ENCODE results near the gene P2RY8.
"Not testable (repeated sequence)": the region's sequence is repeated elsewhere in the genome, so short reads cannot be mapped to it uniquely, and the experiment has no call there.

P2RY8 gene

GRCh38 chrX:1442016-1442665, 94.8 kb downstream of the P2RY8 start:
- no peak for DNase-seq

GRCh38 chrX:1440506-1440905, 96.5 kb downstream of the P2RY8 start:
- DNase-seq: no peak

GRCh38 chrX:1435241-1435895, 101.6 kb downstream of the P2RY8 start:
- no peak for DNase-seq

DNA sequence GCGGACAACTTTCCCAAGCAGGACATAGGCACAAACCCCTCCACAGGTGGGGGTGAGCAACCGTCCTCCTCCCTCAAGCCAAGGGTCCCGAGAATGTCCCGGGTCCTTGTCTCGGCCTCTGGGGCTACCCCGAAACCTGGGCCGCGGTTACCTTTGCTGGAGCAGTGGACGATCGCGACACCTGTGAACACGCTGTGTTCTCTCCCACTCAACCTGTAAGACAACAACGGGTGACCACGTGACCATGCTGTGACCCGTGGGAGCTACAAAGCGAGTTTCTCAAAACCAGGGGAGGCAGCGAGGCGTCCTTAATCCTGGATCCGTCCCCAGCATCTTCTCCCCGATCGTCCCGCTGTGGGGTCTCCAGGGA, 102.1 kb downstream of the P2RY8 start:
- DNase-seq: no peak

DNA sequence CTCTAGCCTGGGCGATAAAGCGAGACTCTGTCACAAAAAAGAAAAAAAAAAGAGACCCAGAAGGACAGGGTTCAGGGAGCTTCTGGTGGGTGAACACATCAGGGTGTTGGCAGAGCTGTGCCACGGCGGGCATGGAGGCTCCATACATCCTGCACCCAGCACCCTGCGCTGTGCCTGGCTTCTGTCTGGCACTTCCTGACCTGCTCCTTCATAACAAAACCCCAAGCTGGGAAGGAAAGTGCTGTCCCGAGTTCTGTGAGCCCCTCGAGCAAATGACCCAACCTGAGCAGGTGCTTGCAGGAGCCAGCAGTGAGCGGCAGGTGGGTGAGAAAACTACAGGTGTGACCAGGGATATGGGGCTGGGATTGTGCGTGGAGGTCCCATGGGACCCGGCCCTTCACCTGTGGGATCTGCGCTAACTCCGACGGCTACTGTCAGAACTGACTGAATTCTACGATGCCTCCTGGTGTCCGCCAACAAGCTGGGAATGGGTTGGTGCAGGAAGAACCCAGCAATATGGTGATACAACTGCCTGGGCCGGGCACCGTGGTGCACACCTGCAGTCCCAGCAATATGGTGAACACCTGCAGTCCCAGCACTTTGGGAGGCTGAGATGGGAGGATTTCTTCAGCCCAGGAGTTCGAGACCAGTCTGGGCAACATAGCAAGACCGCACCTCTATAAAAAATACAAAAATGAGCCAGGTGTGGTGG, 103.2 kb downstream of the P2RY8 start:
- no peak for DNase-seq

DNA sequence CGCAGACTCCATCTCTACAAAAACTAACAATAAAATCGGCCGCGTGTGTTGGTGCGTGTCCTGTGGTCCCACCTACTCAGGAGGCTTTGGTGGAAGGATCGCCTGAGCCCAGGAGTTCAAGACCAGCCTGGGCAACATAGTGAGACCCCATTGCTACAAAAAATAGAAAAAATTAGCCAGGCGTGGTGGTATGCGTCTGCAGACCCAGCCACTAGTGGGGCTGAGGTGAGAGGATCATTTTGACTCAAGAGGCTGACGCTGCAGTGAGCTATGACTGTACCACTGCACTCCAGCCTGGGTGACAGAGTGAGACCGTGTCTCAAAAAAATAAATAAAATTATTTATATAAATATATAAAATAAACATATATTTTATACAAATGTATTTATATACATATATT, 106.5 kb downstream of the P2RY8 start:
- DNase-seq: no peak

DNA sequence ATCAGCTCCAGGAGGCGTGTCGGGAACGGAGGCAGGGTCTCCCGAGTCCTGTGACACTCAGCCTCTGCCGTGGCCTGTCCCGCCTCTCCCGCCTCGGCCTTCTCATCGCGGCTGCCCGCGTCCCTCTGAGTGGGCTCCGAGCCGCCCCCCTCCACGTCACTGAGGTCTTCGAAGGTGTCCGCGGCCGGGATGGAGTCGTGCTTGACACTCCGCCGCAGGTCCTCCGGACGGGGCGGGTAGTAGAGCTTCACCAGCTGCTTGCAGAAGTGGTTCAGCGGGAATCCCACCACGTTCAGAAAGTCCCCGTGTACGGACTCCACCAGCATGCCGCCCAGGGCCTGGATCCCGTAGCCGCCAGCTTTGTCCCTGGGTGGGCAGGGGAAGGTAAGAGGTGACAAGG, 109.2 kb downstream of the P2RY8 start:
- no peak for DNase-seq

GRCh38 chrX:1426321-1426720, 110.7 kb downstream of the P2RY8 start:
- not testable (repeated sequence) for DNase-seq

- DNase-seq: no peak
Observed at GRCh38 chrX:1425381-1425780, 111.6 kb downstream of the P2RY8 start.

DNA sequence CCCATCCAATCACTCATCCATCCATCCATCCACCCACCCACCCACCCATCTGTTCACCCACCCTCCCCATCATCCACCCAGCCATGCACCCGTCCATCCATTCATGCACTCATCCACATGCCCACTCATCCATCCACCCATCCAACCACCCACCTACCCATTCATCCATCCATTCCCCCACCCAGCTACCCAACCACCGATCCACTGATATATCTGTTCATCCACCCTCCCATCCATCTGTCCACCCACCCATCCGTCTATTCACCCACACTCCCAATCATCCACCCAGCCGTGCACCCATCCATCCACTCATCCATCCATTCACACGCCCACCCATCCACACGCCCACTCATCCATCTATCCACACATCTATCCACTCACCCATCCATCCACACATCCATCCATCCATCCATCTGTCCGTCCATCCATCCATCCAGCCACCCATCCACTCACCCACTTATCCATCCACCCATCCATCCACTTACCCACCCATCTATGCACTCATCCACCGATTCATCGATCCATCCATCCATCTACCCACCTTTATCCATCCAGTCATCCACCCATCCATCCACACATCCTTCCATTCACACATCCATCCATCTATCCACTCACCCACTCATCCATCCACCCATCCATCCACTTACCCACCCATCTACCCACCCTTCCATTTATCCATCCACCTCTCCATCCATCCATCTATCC, 112.7 kb downstream of the P2RY8 start:
- DNase-seq: no peak

GRCh38 chrX:1423215-1423614, 113.8 kb downstream of the P2RY8 start:
- DNase-seq: no peak

DNA sequence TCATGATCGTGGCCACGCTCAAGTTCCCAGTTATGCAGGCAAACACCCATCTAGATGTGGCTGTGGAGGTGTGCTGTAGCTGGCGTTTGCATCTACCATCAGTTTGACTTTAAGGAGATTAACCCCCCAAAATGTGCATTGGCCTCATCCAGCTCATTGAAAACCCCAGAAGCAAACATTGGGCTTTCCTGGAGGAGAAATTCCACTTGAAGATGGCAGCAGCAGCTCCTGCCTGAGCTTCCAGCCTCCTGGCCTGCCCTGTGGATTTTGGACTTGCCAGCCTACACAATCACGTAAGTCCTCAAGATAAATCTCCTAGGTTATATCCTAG, 114.9 kb downstream of the P2RY8 start:
- no peak for DNase-seq

GRCh38 chrX:1421433-1422134, 115.4 kb downstream of the P2RY8 start:
- DNase-seq: no peak

GRCh38 chrX:1420371-1420770, 116.6 kb downstream of the P2RY8 start:
- DNase-seq: no peak

GRCh38 chrX:1419545-1420355, 117.2 kb downstream of the P2RY8 start:
- no peak for DNase-seq

DNA sequence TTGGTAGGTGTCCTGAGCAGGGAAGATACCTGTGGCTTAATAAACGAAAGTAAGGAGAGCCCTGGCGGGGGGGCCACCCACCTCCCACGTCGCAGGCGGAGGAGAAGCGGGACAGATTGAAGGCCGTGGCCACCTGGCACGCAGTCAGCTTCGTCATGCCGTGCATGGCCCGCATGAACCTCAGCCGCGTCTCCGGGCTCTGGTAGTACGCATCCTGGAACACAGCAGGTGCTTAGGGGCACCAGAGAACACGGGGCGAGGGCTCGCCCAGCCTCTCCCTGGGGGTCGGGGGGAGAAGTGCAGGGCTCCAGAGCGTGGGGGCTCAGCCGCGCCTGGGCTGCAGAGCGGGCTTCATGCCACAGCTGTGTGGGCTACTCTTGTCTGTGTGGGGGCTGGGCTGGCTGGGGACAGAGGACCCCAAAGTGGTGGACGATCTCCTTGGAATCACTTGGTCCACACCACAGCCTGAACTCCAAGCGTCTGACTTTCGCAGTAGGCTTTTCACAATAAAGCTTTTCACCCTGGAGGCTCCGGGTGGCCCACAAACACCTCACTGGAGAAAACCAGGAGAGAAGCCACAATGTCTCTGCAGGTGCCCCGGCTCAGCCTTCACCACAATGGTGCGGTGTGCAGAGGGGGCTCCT, 118.0 kb downstream of the P2RY8 start:
- no peak for DNase-seq

DNA sequence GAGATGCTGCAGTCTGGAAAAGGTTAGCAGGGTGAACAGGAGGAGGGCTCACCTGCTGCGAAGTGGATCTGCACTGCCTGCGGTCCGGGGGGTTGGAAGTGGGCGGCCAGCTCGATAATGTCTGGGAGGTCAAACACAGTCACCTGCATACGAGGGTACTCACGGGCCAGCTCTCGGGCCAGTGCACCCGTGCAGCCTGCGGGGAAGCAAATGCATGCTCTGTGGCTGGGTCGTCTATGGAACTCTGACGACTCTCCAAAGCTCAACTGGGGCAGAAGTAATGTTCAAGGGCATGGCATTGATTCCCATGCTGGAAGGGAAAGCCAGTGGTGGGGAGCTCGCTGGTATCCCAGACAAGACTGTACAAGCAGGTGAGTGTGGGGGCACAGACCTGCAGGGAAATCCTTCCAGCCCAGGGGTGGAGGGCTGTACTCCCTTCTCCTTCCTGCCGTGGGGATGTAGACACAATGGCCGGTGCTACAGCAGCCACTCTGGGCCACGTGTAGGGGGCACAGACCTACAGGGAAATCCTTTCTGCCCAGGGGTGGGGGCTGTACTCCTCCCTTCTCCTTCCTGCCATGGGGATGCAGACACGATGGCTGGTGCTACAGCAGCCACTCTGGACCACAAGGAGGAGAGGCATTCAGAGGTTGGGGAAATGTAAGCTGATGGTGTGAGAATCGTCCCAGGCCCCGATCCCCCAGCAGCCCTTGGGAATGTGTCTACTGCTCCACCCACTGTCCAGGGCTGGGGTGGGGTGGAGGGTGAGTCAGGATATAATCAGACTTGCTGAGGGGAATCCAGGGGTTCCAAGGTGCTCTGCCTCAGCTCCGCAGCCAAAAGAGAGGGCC, 118.8 kb downstream of the P2RY8 start:
- DNase-seq: no peak

DNA sequence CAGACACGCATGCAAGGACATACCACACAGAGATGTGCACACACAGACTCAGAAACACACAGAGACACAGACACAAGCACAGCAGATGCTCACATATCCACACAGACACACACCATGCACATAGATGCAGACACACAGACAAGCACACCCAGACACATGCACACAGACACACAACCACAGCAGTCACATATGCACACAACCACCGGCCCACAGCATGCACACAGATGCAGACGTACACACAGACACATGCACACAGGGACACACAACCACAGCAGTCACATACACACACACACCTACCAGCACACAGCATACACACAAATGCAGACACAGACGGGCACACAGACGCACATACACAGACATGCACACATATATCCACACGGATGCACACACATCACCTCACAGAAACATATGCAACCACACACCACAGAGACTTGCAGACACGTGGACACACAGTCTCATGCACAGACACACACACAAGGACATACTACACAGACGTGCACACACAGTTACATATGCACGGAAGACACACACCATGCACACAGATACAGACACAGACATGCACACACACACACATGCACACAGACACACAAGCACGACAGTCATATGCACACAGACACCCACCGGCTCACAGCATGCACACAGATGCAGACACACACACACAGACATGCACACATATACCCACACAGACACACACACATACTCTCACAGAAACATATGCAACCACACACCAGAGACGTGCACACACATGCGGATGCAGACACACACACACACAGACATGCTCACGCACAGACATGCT, 119.8 kb downstream of the P2RY8 start:
- DNase-seq: no peak

DNA sequence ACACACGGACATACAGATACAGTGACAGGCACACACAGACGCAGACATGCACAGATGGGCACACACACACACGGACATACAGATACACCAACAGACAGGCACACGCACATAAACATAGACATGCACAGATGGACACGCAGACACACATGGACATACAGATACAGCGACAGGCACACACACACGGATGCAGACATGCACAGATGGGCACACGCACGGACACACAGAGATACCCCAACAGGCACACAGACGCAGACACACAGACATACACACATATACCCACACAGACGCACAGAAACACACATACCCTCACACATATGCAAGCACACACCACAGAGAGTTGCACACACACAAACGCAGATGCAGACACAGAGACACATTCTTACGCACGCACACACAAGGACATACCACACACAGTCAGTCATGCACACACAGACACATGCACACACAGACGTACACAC, 120.6 kb downstream of the P2RY8 start:
- DNase-seq: no peak

All from SIG-M5 (cell line).